H1 (cell line): ENCODE results near the gene VOPP1. TPM values are rescaled to one million over a fixed set of nuclear protein-coding genes. Genes with fewer than 3 reads are reported as not detected.
A peak's percentile ranks its signal among the peaks of the same experiment; 100 is the strongest.

Experiments used
- CTCF ChIA-PET: fragments of 300-600 bp; sonication (Branson Sonifier 250); formaldehyde crosslinking; loops from one replicate; lab custom pipeline; 2021; ENCODE audit not compliant: partially characterized antibody; lab: Charles Lee
- POLR2A ChIA-PET: fragments of 300-600 bp; sonication (Branson Sonifier 250); formaldehyde crosslinking; loops from one replicate; lab custom pipeline; 2021; ENCODE audit warnings: inconsistent platforms; ENCODE audit not compliant: partially characterized antibody; lab: Charles Lee
- DNase-seq, 2 experiments: peaks; one replicate each; pipeline versions ENCODE4 v3.0.0 to v3.0.0-alpha.2; 2010 to 2022; ENCODE audit warnings: low spot score in 2 of 2, low read depth in 1 of 2, mixed read lengths in 1 of 2
- FAIRE-seq: peaks from 2 replicates; lab custom pipeline; 2011; peaks lifted over from hg19 to GRCh38; lab: Jason Lieb, UNC
- H2AFZ ChIP-seq: 2 replicates; pipeline ENCODE4 v1.8.1; 2012; ENCODE audit warnings: low read length, inconsistent platforms
- H2AK5ac ChIP-seq: 2 replicates; pipeline ENCODE4 v1.6.1; 2013; ENCODE audit warnings: low read depth, low read length
- H2BK120ac ChIP-seq: replicated peaks from 2 replicates; pipeline ENCODE3; 2013; ENCODE audit warnings: low read depth, low read length, inconsistent platforms
- H2BK12ac ChIP-seq: 2 replicates; pipeline ENCODE4 v1.6.1; 2013; ENCODE audit warnings: low read depth, low read length
- H2BK15ac ChIP-seq: 2 replicates; pipeline ENCODE4 v1.6.1; 2013; ENCODE audit warnings: low read length
- H2BK20ac ChIP-seq: 2 replicates; pipeline ENCODE4 v1.6.1; 2013; ENCODE audit warnings: low read length
- H2BK5ac ChIP-seq: 2 replicates; pipeline ENCODE4 v1.6.1; 2013; ENCODE audit warnings: low read depth, low read length
- H3K14ac ChIP-seq: 2 replicates; pipeline ENCODE4 v1.6.1; 2013; ENCODE audit warnings: inconsistent platforms; ENCODE audit not compliant: insufficient read length
- H3K18ac ChIP-seq: 2 replicates; pipeline ENCODE4 v1.6.1; 2013; ENCODE audit warnings: low read length; ENCODE audit errors: extremely low read depth
- H3K23ac ChIP-seq: 2 replicates; pipeline ENCODE4 v1.6.1; 2013; ENCODE audit warnings: inconsistent platforms; ENCODE audit not compliant: insufficient read length
- H3K23me2 ChIP-seq: 2 replicates; pipeline ENCODE4 v1.6.1; 2013; ENCODE audit warnings: low read depth, low read length
- H3K27ac ChIP-seq: 2 replicates; pipeline ENCODE4 v1.6.1; 2011; ENCODE audit warnings: low read depth, low read length, inconsistent platforms
- H3K27me3 ChIP-seq, 4 experiments: replicated peaks in 1 of 4; 1 replicate in 1 of 4; 2 replicates in 3 of 4; pipeline versions ENCODE4 v1.6.1 to v1.8.1; 2011 to 2013; ENCODE audit warnings: low read length in 3 of 4, mild to moderate bottlenecking in 3 of 4, inconsistent platforms in 2 of 4, mixed read lengths in 2 of 4, moderate library complexity in 1 of 4; ENCODE audit not compliant: control insufficient read depth in 3 of 4, insufficient read depth in 3 of 4; ENCODE audit errors: extremely low read depth in 1 of 4
- H3K36me3 ChIP-seq, 4 experiments: 2 replicates each; pipeline versions ENCODE4 v1.6.1 to v1.8.1; 2011 to 2013; ENCODE audit warnings: mild to moderate bottlenecking in 4 of 4, low read length in 3 of 4, moderate library complexity in 2 of 4, control low read depth in 1 of 4, inconsistent platforms in 1 of 4; ENCODE audit not compliant: insufficient read depth in 4 of 4, control insufficient read depth in 2 of 4
- H3K4ac ChIP-seq: replicated peaks from 2 replicates; pipeline ENCODE3; 2013; ENCODE audit warnings: low read length, low read depth, mixed read lengths, inconsistent platforms; ENCODE audit not compliant: insufficient read length
- H3K4me1 ChIP-seq, 4 experiments: replicated peaks in 1 of 4; 1 replicate in 1 of 4; 2 replicates in 3 of 4; pipeline versions ENCODE4 v1.6.1 to v1.8.1; 2011 to 2013; ENCODE audit warnings: low read length in 3 of 4, inconsistent platforms in 2 of 4, mixed read lengths in 1 of 4; ENCODE audit not compliant: insufficient read depth in 4 of 4, control insufficient read depth in 3 of 4
- H3K4me2 ChIP-seq, 2 experiments: 2 replicates each; pipeline versions ENCODE4 v1.6.1 to v1.8.1; 2011 to 2013; ENCODE audit warnings: low read depth in 2 of 2, low read length in 2 of 2, control low read depth in 1 of 2, inconsistent platforms in 1 of 2, mild to moderate bottlenecking in 1 of 2; ENCODE audit not compliant: insufficient read depth in 1 of 2
- H3K4me3 ChIP-seq, 4 experiments: fragments of 200-600, 300-600 bp in 1 of 4; sonication (generic), shearing (Covaris generic), sonication (Bioruptor Twin) in 1 of 4; 2 replicates each; pipeline versions ENCODE4 v1.5.1 to v1.8.1; 2011 to 2016; ENCODE audit warnings: low read length in 4 of 4, low read depth in 3 of 4, control low read depth in 2 of 4, inconsistent platforms in 2 of 4, mild to moderate bottlenecking in 2 of 4, mixed read lengths in 1 of 4, moderate library complexity in 1 of 4; ENCODE audit not compliant: insufficient read depth in 2 of 4; ENCODE audit errors: extremely low read depth in 1 of 4
- H3K56ac ChIP-seq: replicated peaks from 2 replicates; pipeline ENCODE3; 2013; ENCODE audit warnings: low read depth, mild to moderate bottlenecking, mixed read lengths, low read length, inconsistent platforms; ENCODE audit not compliant: insufficient read length
- H3K79me1 ChIP-seq: 2 replicates; pipeline ENCODE4 v1.6.1; 2013; ENCODE audit warnings: low read depth, low read length, control low read depth
- H3K79me2 ChIP-seq, 2 experiments: 2 replicates each; pipeline versions ENCODE4 v1.6.1 to v1.8.1; 2012 to 2013; ENCODE audit warnings: low read length in 2 of 2, mild to moderate bottlenecking in 2 of 2, inconsistent platforms in 1 of 2; ENCODE audit not compliant: insufficient read depth in 2 of 2, control insufficient read depth in 1 of 2
- H3K9ac ChIP-seq, 4 experiments: replicated peaks in 1 of 4; 1 replicate in 1 of 4; 2 replicates in 3 of 4; pipeline versions ENCODE4 v1.6.1 to v1.8.1; 2011 to 2013; ENCODE audit warnings: low read depth in 3 of 4, low read length in 3 of 4, control low read depth in 2 of 4, mild to moderate bottlenecking in 2 of 4, moderate library complexity in 2 of 4, inconsistent platforms in 1 of 4; ENCODE audit errors: extremely low read depth in 1 of 4
- H3K9me3 ChIP-seq, 2 experiments: 2 replicates each; pipeline versions ENCODE4 v1.6.1 to v1.8.1; 2012 to 2013; ENCODE audit warnings: mild to moderate bottlenecking in 2 of 2, moderate library complexity in 2 of 2, control low read depth in 1 of 2, inconsistent platforms in 1 of 2, low read depth in 1 of 2, low read length in 1 of 2, mixed read lengths in 1 of 2; ENCODE audit not compliant: insufficient read depth in 2 of 2
- H4K20me1 ChIP-seq, 2 experiments: replicated peaks in 1 of 2; 2 replicates each; pipeline versions ENCODE3 to v1.8.1; 2011 to 2013; ENCODE audit warnings: inconsistent platforms in 2 of 2, low read length in 2 of 2, mild to moderate bottlenecking in 1 of 2; ENCODE audit not compliant: insufficient read depth in 2 of 2, control insufficient read depth in 1 of 2
- H4K5ac ChIP-seq: 2 replicates; pipeline ENCODE4 v1.6.1; 2013; ENCODE audit warnings: low read length, low read depth, mixed read lengths, inconsistent platforms; ENCODE audit not compliant: insufficient read length
- H4K8ac ChIP-seq: 2 replicates; pipeline ENCODE4 v1.8.0; 2013; ENCODE audit warnings: mild to moderate bottlenecking, moderate library complexity, low read length, inconsistent platforms; ENCODE audit not compliant: insufficient read depth; ENCODE audit errors: extremely low read depth
- H4K91ac ChIP-seq: replicated peaks from 2 replicates; pipeline ENCODE3; 2013; ENCODE audit warnings: low read length, mixed read lengths, inconsistent platforms; ENCODE audit not compliant: insufficient read length
- NANOG ChIP-seq: IDR thresholded peaks from 2 replicates; pipeline ENCODE4 v1.6.1; 2011; ENCODE audit warnings: low read length, low read depth, mild to moderate bottlenecking, inconsistent platforms; ENCODE audit not compliant: insufficient read depth, poor library complexity, severe bottlenecking
- RAD21 ChIP-seq, 2 experiments: IDR thresholded peaks in 1 of 2; conservative IDR thresholded peaks in 1 of 2; 2 replicates each; pipeline ENCODE4 v1.6.1; 2011; ENCODE audit warnings: low read depth in 2 of 2, low read length in 2 of 2, improper control_type of control experiment in 1 of 2, inconsistent platforms in 1 of 2, mild to moderate bottlenecking in 1 of 2, moderate library complexity in 1 of 2
- WGBS, 2 experiments: shearing (Covaris generic) in 1 of 2; methylation state at CpG; one replicate each; pipeline versions ENCODE4 v1.1.6 to v1.1.7; 2013 to 2015; ENCODE audit warnings: low lambda C conversion rate in 2 of 2, mixed read lengths in 2 of 2, inconsistent platforms in 1 of 2, low coverage in 1 of 2, missing lambda C conversion rate in 1 of 2; ENCODE audit not compliant: insufficient replicate concordance in 2 of 2, insufficient coverage in 1 of 2, insufficient read length in 1 of 2; ENCODE audit errors: extremely low coverage in 1 of 2, missing lambda C conversion rate in 1 of 2; 5-methylcytosine and 5-hydroxymethylcytosine counted together
- polyA plus RNA-seq, 7 experiments: library from polyadenylated mRNA; depleted of rRNA in 3 of 7; stranded (reverse) in 5 of 7; unstranded in 2 of 7; fragments of >200 nt in 5 of 7; fragments of 200-250 nt in 2 of 7; gene quantifications; 1 replicate in 5 of 7; 2 replicates in 1 of 7; 4 replicates in 1 of 7; pipeline versions ENCODE4 v1.2.1 to v1.2.3, GENCODE V29; 2011 to 2013; ENCODE audit warnings: missing spikeins in 2 of 7, mixed read lengths in 2 of 7
- total RNA-seq: library from RNA; stranded (reverse); fragmentation: NEBNext Ultra II Directional; extraction: Animal tissue kit (Norgen Biotek cat#: 25700); gene quantifications from 2 replicates; pipeline ENCODE4 v1.2.1, GENCODE V29; 2021

The VOPP1 gene
- total and polyA plus RNA-seq, 2 of the 8 experiments (the other 6 are each of a cell fraction or from before 2014, with no cell fraction given) = 44.7 to 83.0 TPM

DNA sequence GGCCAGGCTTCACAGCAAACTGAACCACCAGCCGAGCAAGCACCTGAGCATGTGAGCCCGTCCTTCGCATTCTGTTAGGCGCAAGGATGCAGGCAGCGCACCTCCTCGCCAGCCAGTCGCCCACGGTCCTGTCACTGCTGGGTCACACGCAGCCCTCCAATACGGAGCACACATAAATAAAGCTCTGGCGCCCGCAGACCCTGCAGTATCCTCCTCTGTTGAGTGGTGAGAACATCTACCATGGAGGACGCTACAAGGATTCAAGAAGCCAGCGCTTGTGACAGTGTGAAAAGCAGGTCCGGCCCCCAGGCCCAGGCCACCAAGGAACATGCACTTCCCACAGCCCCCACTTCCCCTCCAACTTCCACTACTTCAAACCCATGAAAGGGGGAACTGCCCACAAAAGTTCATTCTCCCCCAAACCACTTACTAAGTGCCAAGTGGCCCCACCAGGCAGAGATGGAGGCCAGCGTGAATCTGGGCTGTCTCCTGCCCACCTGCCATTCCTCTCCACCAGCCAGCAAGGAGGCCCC, 34.8 kb downstream of the VOPP1 start:
- Histone ChIP-seq H4K8ac (no peak overlapping the region), H3K79me1 (peaks cover 26% of the 10 kb centered on the region), H4K5ac (no peak overlapping the region), H3K56ac (no peak overlapping the region), H4K91ac (no peak overlapping the region), H3K36me3 (no peaks in the 10 kb centered on the region), H3K27ac (no peak overlapping the region), H3K4ac (no peak overlapping the region), H3K4me3 (no peak overlapping the region), H3K14ac (no peak overlapping the region), H3K9me3 (no peaks in the 10 kb centered on the region), H2BK20ac (no peak overlapping the region), H3K4me2 (no peak overlapping the region), H3K9ac (no peak overlapping the region), H2BK12ac (no peak overlapping the region), H2BK120ac (no peak overlapping the region), H3K27me3 (no peaks in the 10 kb centered on the region), H3K23me2 (peaks cover 3% of the 10 kb centered on the region; the same call in 1 of the 2 replicates), H2BK15ac (peak overlapping the region; percentile 54; the same call in 1 of the 2 replicates), H3K18ac (no peak overlapping the region), H3K23ac (no peak overlapping the region), H3K79me2 (peaks cover 0 to 87% of the 10 kb centered on the region in 2 experiments), H3K4me1 (peaks cover 10 to 28% (median 20%) of the 10 kb centered on the region in 4 experiments), H4K20me1 (peaks cover 16 to 21% of the 10 kb centered on the region in 2 experiments), H2AFZ (no peak overlapping the region), H2BK5ac (peak overlapping the region; percentile 75), H2AK5ac (0 out of 2 replicates have a peak overlapping the region, but pooled peaks have one; percentile 29)
- ChIA-PET POLR2A (interaction anchor here (0.9 kb wide), 1 partner anchor 22 kb away, joined by 3 read pairs; no protein-coding TSS in a partner anchor), CTCF (interaction anchor here (1.0 to 2.9 kb wide), 3 partner anchors 9 to 70 kb away, joined by 4 to 7 read pairs (median 5); no protein-coding TSS in a partner anchor)
- no peak for DNase-seq
- no peak for FAIRE-seq
- WGBS, 2 experiments = 89% methylated on average over 16 of the region's 16 CpGs; no CpG with 5 or more reads in 1 of the 2 experiments
- TF ChIP-seq NANOG = no peak
- TF ChIP-seq RAD21 (IDR thresholded peaks at IDR 0.05 in 1 of 2, conservative IDR thresholded peaks at IDR 0.05 in 1 of 2; ENCODE audit: low read depth in 2 of 2, low read length in 2 of 2) = no peak
